GM12878 (cell line): ENCODE results near the gene MNAT1. TPM values are rescaled to one million over a fixed set of nuclear protein-coding genes. Genes with fewer than 3 reads are reported as not detected.

Experiments
- ATF3 ChIP-seq: IDR thresholded peaks from 2 replicates; pipeline ENCODE4 v1.6.1; 2011; ENCODE audit warnings: low read depth, mild to moderate bottlenecking, low read length, moderate library complexity, borderline replicate concordance; ENCODE audit errors: extremely low read depth
- DPF2 ChIP-seq: fragments of 450-650 bp; IDR thresholded peaks from 2 replicates; pipeline ENCODE4 v1.6.1; 2017; ENCODE audit warnings: mild to moderate bottlenecking
- ELK1 ChIP-seq: IDR thresholded peaks from 2 replicates; pipeline ENCODE4 v1.6.1; 2012; ENCODE audit warnings: low read depth, low read length, improper control_type of control experiment
- IKZF2 ChIP-seq, 2 experiments: fragments of 450-650 bp; IDR thresholded peaks; 2 replicates each; pipeline ENCODE4 v1.6.1; 2017; ENCODE audit warnings: mild to moderate bottlenecking in 2 of 2, moderate library complexity in 2 of 2
- IRF4 ChIP-seq: IDR thresholded peaks from 2 replicates; pipeline ENCODE4 v1.6.1; 2011; ENCODE audit warnings: low read depth, low read length
- IRF5 ChIP-seq: fragments of 450-650 bp; IDR thresholded peaks from 2 replicates; pipeline ENCODE4 v1.6.1; 2017; ENCODE audit warnings: borderline replicate concordance
- MEF2B ChIP-seq: fragments of 450-650 bp; IDR thresholded peaks from 2 replicates; pipeline ENCODE4 v1.6.1; 2018; ENCODE audit warnings: mild to moderate bottlenecking, moderate library complexity; ENCODE audit not compliant: partially characterized antibody, poor library complexity, severe bottlenecking
- MTA3 ChIP-seq: IDR thresholded peaks from 2 replicates; pipeline ENCODE4 v1.6.1; 2012; ENCODE audit warnings: low read length, inconsistent platforms, borderline replicate concordance
- MXI1 ChIP-seq: fragments of 150-350 bp; IDR thresholded peaks from 2 replicates; pipeline ENCODE4 v1.6.1; 2011; ENCODE audit warnings: low read depth, mild to moderate bottlenecking, inconsistent platforms, low read length, improper control_type of control experiment
- PBX3 ChIP-seq: IDR thresholded peaks from 2 replicates; pipeline ENCODE4 v1.6.1; 2011; ENCODE audit warnings: mild to moderate bottlenecking, low read depth, low read length, moderate library complexity; ENCODE audit not compliant: insufficient replicate concordance
- RBBP5 ChIP-seq: fragments of 200-600 bp; sonication (generic); conservative IDR thresholded peaks from 2 replicates; pipeline ENCODE4 v1.6.1; 2016
- SREBF2 ChIP-seq: IDR thresholded peaks from 2 replicates; pipeline ENCODE4 v1.6.1; 2012; ENCODE audit warnings: mild to moderate bottlenecking, low read length
- polyA plus RNA-seq, 11 experiments: library from polyadenylated mRNA; depleted of rRNA in 4 of 11; unstranded in 6 of 11; stranded (reverse) in 5 of 11; fragments of >200 nt; fragmentation: Nextera tagmentation in 4 of 11; fragmentation: Illumina TruSeq in 1 of 11; extraction: Ambion mirVana in 4 of 11; extraction: Trizol in 1 of 11; gene quantifications; 1 replicate in 1 of 11; 2 replicates in 10 of 11; pipeline versions ENCODE4 v1.2.1 to v1.2.3, GENCODE V29; 2011 to 2016; ENCODE audit warnings: inconsistent platforms in 2 of 11, missing spikeins in 2 of 11, low read depth in 1 of 11
- total RNA-seq, 4 experiments: library from RNA; depleted of rRNA in 3 of 4; stranded (reverse); fragments of >200 nt in 3 of 4; fragmentation: Illumina TruSeq in 1 of 4; extraction: Trizol in 1 of 4; gene quantifications; 2 replicates each; pipeline versions ENCODE4 v1.2.1 to v1.2.3, GENCODE V29; 2013 to 2021
- TF ChIP-seq, protein P1 (sequence below): fragments of 450-650 bp; IDR thresholded peaks from 2 replicates; pipeline ENCODE4 v1.6.1; 2017; ENCODE audit warnings: mild to moderate bottlenecking, moderate library complexity
- TF ChIP-seq, protein P2 (sequence below): IDR thresholded peaks from 2 replicates; pipeline ENCODE4 v1.6.1; 2012; ENCODE audit warnings: improper control_type of control experiment, low read depth, low read length; ENCODE audit not compliant: insufficient replicate concordance

MNAT1 gene
- total and polyA plus RNA-seq, 10 of the 15 experiments (the other 5 are each of a cell fraction or from before 2014, with no cell fraction given) = 26.5 to 67.4 (median 40.8) TPM

GRCh38 chr14:60815371-60815770 lies 80.8 kb downstream of the MNAT1 start (continued):
- TF ChIP-seq IRF5 = no peak
- TF ChIP-seq, protein P1, sequence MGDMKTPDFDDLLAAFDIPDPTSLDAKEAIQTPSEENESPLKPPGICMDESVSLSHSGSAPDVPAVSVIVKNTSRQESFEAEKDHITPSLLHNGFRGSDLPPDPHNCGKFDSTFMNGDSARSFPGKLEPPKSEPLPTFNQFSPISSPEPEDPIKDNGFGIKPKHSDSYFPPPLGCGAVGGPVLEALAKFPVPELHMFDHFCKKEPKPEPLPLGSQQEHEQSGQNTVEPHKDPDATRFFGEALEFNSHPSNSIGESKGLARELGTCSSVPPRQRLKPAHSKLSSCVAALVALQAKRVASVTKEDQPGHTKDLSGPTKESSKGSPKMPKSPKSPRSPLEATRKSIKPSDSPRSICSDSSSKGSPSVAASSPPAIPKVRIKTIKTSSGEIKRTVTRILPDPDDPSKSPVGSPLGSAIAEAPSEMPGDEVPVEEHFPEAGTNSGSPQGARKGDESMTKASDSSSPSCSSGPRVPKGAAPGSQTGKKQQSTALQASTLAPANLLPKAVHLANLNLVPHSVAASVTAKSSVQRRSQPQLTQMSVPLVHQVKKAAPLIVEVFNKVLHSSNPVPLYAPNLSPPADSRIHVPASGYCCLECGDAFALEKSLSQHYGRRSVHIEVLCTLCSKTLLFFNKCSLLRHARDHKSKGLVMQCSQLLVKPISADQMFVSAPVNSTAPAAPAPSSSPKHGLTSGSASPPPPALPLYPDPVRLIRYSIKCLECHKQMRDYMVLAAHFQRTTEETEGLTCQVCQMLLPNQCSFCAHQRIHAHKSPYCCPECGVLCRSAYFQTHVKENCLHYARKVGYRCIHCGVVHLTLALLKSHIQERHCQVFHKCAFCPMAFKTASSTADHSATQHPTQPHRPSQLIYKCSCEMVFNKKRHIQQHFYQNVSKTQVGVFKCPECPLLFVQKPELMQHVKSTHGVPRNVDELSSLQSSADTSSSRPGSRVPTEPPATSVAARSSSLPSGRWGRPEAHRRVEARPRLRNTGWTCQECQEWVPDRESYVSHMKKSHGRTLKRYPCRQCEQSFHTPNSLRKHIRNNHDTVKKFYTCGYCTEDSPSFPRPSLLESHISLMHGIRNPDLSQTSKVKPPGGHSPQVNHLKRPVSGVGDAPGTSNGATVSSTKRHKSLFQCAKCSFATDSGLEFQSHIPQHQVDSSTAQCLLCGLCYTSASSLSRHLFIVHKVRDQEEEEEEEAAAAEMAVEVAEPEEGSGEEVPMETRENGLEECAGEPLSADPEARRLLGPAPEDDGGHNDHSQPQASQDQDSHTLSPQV = no peak
- TF ChIP-seq IRF4 = peak; percentile 81; the same call in 1 of the 2 replicates
- TF ChIP-seq MEF2B = peak; percentile 29
- no peak for TF ChIP-seq ATF3
- TF ChIP-seq MTA3 = no peak
- TF ChIP-seq DPF2 = peak; percentile 90
- no peak for TF ChIP-seq RBBP5
- TF ChIP-seq MXI1 = no peak
- TF ChIP-seq ELK1 = no peak
- no peak for TF ChIP-seq PBX3
- TF ChIP-seq, protein P2, sequence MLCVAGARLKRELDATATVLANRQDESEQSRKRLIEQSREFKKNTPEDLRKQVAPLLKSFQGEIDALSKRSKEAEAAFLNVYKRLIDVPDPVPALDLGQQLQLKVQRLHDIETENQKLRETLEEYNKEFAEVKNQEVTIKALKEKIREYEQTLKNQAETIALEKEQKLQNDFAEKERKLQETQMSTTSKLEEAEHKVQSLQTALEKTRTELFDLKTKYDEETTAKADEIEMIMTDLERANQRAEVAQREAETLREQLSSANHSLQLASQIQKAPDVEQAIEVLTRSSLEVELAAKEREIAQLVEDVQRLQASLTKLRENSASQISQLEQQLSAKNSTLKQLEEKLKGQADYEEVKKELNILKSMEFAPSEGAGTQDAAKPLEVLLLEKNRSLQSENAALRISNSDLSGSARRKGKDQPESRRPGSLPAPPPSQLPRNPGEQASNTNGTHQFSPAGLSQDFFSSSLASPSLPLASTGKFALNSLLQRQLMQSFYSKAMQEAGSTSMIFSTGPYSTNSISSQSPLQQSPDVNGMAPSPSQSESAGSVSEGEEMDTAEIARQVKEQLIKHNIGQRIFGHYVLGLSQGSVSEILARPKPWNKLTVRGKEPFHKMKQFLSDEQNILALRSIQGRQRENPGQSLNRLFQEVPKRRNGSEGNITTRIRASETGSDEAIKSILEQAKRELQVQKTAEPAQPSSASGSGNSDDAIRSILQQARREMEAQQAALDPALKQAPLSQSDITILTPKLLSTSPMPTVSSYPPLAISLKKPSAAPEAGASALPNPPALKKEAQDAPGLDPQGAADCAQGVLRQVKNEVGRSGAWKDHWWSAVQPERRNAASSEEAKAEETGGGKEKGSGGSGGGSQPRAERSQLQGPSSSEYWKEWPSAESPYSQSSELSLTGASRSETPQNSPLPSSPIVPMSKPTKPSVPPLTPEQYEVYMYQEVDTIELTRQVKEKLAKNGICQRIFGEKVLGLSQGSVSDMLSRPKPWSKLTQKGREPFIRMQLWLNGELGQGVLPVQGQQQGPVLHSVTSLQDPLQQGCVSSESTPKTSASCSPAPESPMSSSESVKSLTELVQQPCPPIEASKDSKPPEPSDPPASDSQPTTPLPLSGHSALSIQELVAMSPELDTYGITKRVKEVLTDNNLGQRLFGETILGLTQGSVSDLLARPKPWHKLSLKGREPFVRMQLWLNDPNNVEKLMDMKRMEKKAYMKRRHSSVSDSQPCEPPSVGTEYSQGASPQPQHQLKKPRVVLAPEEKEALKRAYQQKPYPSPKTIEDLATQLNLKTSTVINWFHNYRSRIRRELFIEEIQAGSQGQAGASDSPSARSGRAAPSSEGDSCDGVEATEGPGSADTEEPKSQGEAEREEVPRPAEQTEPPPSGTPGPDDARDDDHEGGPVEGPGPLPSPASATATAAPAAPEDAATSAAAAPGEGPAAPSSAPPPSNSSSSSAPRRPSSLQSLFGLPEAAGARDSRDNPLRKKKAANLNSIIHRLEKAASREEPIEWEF = no peak
- no peak for TF ChIP-seq SREBF2
- TF ChIP-seq IKZF2 (IDR thresholded peaks at IDR 0.05) = peak; percentile 53 to 73; a peak in 3 of 4 replicates
